HEK293 (cell line): ENCODE results near the gene SBF2.

Experiments
- CTCF ChIA-PET: fragments of 350-600 bp; formaldehyde crosslinking; extraction: SDS; loops from one replicate; lab custom pipeline; 2021; ENCODE audit warnings: antibody characterized with exemption; lab: Yijun Ruan, JAX
- POLR2A ChIA-PET: fragments of 300-600 bp; formaldehyde crosslinking; extraction: SDS; loops from one replicate; lab custom pipeline; 2020; ENCODE audit warnings: antibody characterized with exemption, inconsistent platforms; lab: Yijun Ruan, JAX
- H3K27ac ChIP-seq: fragments of 200-500 bp; sonication (Bioruptor generic); 2 replicates; pipeline ENCODE4 v1.5.1; 2014; ENCODE audit warnings: low read depth, low read length, control low read depth, inconsistent platforms; ENCODE audit errors: extremely low read depth
- H3K36me3 ChIP-seq, 2 experiments: fragments of 200-500 bp in 1 of 2; sonication (Bioruptor generic) in 1 of 2; 1 replicate in 1 of 2; 2 replicates in 1 of 2; pipeline ENCODE4 v1.5.1; 2014 to 2017; ENCODE audit warnings: inconsistent platforms in 2 of 2, low read length in 2 of 2; ENCODE audit not compliant: control insufficient read depth in 2 of 2, insufficient read depth in 1 of 2
- H3K4me1 ChIP-seq: fragments of 200-500 bp; sonication (Bioruptor generic); 2 replicates; pipeline ENCODE4 v1.5.1; 2014; ENCODE audit warnings: mild to moderate bottlenecking, low read length, inconsistent platforms; ENCODE audit not compliant: control insufficient read depth, insufficient read depth
- H3K4me3 ChIP-seq: 2 replicates; pipeline ENCODE4 v1.5.1; 2011; ENCODE audit warnings: low read depth, mild to moderate bottlenecking, control low read depth, low read length, moderate library complexity
- H3K9me3 ChIP-seq: fragments of 200-500 bp; sonication (Bioruptor generic); 2 replicates; pipeline ENCODE4 v1.5.1; 2014; ENCODE audit warnings: low read depth, low read length, inconsistent platforms; ENCODE audit not compliant: control insufficient read depth, insufficient read depth
- BCL11A ChIP-seq: fragments of 450-650 bp; formaldehyde crosslinking; IDR thresholded peaks from 2 replicates; pipeline ENCODE4 v1.5.1; 2016; ENCODE audit warnings: low read depth, missing biosample characterization, missing genetic modification characterization
- EGR2 ChIP-seq: fragments of 450-650 bp; formaldehyde crosslinking; IDR thresholded peaks from 2 replicates; pipeline ENCODE4 v1.5.1; 2016; ENCODE audit warnings: low read depth, missing biosample characterization, missing genetic modification characterization
- GLIS1 ChIP-seq: fragments of 450-650 bp; formaldehyde crosslinking; IDR thresholded peaks from 2 replicates; pipeline ENCODE4 v1.5.1; 2016; ENCODE audit warnings: missing biosample characterization, missing genetic modification characterization
- HIC1 ChIP-seq: fragments of 450-650 bp; formaldehyde crosslinking; IDR thresholded peaks from 2 replicates; pipeline ENCODE4 v1.5.1; 2016; ENCODE audit warnings: missing biosample characterization, missing genetic modification characterization
- IKZF3 ChIP-seq: fragments of 450-650 bp; IDR thresholded peaks from 2 replicates; pipeline ENCODE4 v1.5.0; 2018; ENCODE audit warnings: missing biosample characterization, mild to moderate bottlenecking, missing genetic modification characterization, moderate library complexity
- KLF9 ChIP-seq: fragments of 450-650 bp; formaldehyde crosslinking; IDR thresholded peaks from 2 replicates; pipeline ENCODE4 v1.5.1; 2016; ENCODE audit warnings: missing biosample characterization, missing genetic modification characterization, low read depth
- PBX3 ChIP-seq: sonication (generic); formaldehyde crosslinking; IDR thresholded peaks from 2 replicates; pipeline ENCODE4 v1.8.1; 2022; ENCODE audit warnings: mild to moderate bottlenecking, moderate library complexity, missing genetic modification reagents
- PRDM6 ChIP-seq: fragments of 450-650 bp; formaldehyde crosslinking; IDR thresholded peaks from 2 replicates; pipeline ENCODE4 v1.5.1; 2017; ENCODE audit warnings: missing biosample characterization, missing genetic modification characterization
- REST ChIP-seq: fragments of 450-650 bp; formaldehyde crosslinking; IDR thresholded peaks from 2 replicates; pipeline ENCODE4 v1.5.1; 2016; ENCODE audit warnings: missing biosample characterization, missing genetic modification characterization
- ZBTB48 ChIP-seq: fragments of 450-650 bp; formaldehyde crosslinking; IDR thresholded peaks from 2 replicates; pipeline ENCODE4 v1.5.1; 2016; ENCODE audit warnings: missing biosample characterization, missing genetic modification characterization
- ZBTB49 ChIP-seq: fragments of 450-650 bp; formaldehyde crosslinking; IDR thresholded peaks from 2 replicates; pipeline ENCODE4 v1.5.1; 2016; ENCODE audit warnings: missing biosample characterization, missing genetic modification characterization, low read depth
- ZBTB8A ChIP-seq: fragments of 450-650 bp; formaldehyde crosslinking; IDR thresholded peaks from 2 replicates; pipeline ENCODE4 v1.5.1; 2016; ENCODE audit warnings: missing biosample characterization, missing genetic modification characterization
- ZEB2 ChIP-seq: fragments of 450-650 bp; formaldehyde crosslinking; IDR thresholded peaks from 2 replicates; pipeline ENCODE4 v1.5.1; 2016; ENCODE audit warnings: missing biosample characterization, missing genetic modification characterization
- ZNF302 ChIP-seq: fragments of 450-650 bp; formaldehyde crosslinking; IDR thresholded peaks from 2 replicates; pipeline ENCODE4 v1.5.1; 2016; ENCODE audit warnings: missing biosample characterization, missing genetic modification characterization, low read depth
- ZNF335 ChIP-seq: fragments of 450-650 bp; formaldehyde crosslinking; conservative IDR thresholded peaks from 2 replicates; pipeline ENCODE4 v1.5.1; 2016; ENCODE audit warnings: missing biosample characterization, missing genetic modification characterization
- ZNF341 ChIP-seq: fragments of 450-650 bp; formaldehyde crosslinking; IDR thresholded peaks from 2 replicates; pipeline ENCODE4; 2016; ENCODE audit warnings: low read depth, missing biosample characterization, missing genetic modification characterization
- ZNF404 ChIP-seq: fragments of 450-650 bp; formaldehyde crosslinking; IDR thresholded peaks from 2 replicates; pipeline ENCODE4 v1.5.1; 2017; ENCODE audit warnings: missing biosample characterization, missing genetic modification characterization
- ZNF48 ChIP-seq: fragments of 450-650 bp; formaldehyde crosslinking; IDR thresholded peaks from 2 replicates; pipeline ENCODE4 v1.5.1; 2016; ENCODE audit warnings: missing biosample characterization, missing genetic modification characterization
- ZNF488 ChIP-seq: fragments of 450-650 bp; formaldehyde crosslinking; IDR thresholded peaks from 2 replicates; pipeline ENCODE4 v1.5.1; 2016; ENCODE audit warnings: missing biosample characterization, missing genetic modification characterization
- ZNF621 ChIP-seq: fragments of 450-650 bp; formaldehyde crosslinking; IDR thresholded peaks from 2 replicates; pipeline ENCODE4 v1.5.1; 2017; ENCODE audit warnings: missing biosample characterization, missing genetic modification characterization
- ZNF629 ChIP-seq: fragments of 450-650 bp; formaldehyde crosslinking; IDR thresholded peaks from 2 replicates; pipeline ENCODE4 v1.5.1; 2017; ENCODE audit warnings: missing biosample characterization, missing genetic modification characterization

The SBF2 gene

GRCh38 chr11:9752091-9752490, 541.9 kb downstream of the SBF2 start:
- no peak overlapping the region for H3K27ac ChIP-seq
- no peaks in the 10 kb centered on the region for H3K9me3 ChIP-seq
- no peaks in the 10 kb centered on the region for H3K4me1 ChIP-seq
- CTCF ChIA-PET = interaction anchor here (1.2 kb wide), 1 partner anchor 145 kb away, joined by 3 read pairs; no protein-coding TSS in a partner anchor
- POLR2A ChIA-PET = no interaction called here
- peaks cover 0 to 22% of the 10 kb centered on the region in 2 experiments; a peak in 1 of 3 replicates for H3K36me3 ChIP-seq
- H3K4me3 ChIP-seq = no peak overlapping the region
- TF ChIP-seq ZEB2 (tag by site-specific recombination) (no peak), HIC1 (no peak), IKZF3 (tag by site-specific recombination) (no peak), REST (no peak), EGR2 (tag by site-specific recombination) (no peak), BCL11A (tag by site-specific recombination) (no peak), GLIS1 (no peak), ZBTB49 (tag by site-specific recombination) (no peak), ZNF341 (tag by site-specific recombination) (no peak), ZNF302 (tag by site-specific recombination) (no peak), ZNF404 (tag by site-specific recombination) (no peak), ZNF621 (no peak), PRDM6 (tag by site-specific recombination) (no peak), ZBTB48 (tag by site-specific recombination) (no peak)

GRCh38 chr11:9750551-9750950, 543.5 kb downstream of the SBF2 start:
- H3K4me3 ChIP-seq = no peak overlapping the region
- ChIA-PET CTCF (interaction anchor here (0.7 to 2.3 kb wide), 6 partner anchors 8 to 557 kb away, joined by 3 to 14 read pairs (median 6); no protein-coding TSS in a partner anchor), POLR2A (no interaction called here)
- no peak overlapping the region for H3K27ac ChIP-seq
- peaks cover 0 to 25% of the 10 kb centered on the region in 2 experiments; a peak in 1 of 3 replicates for H3K36me3 ChIP-seq
- H3K4me1 ChIP-seq = no peaks in the 10 kb centered on the region
- H3K9me3 ChIP-seq = no peaks in the 10 kb centered on the region
- TF ChIP-seq PBX3 (CRISPR knock-in tag) (no peak), ZNF302 (tag by site-specific recombination) (no peak), ZNF488 (tag by site-specific recombination) (no peak), ZNF335 (no peak), ZBTB8A (no peak), ZNF629 (no peak), ZNF48 (no peak), KLF9 (tag by site-specific recombination) (no peak)
